GM19467 (cell line): ENCODE results near the gene RYR3.
A peak's percentile ranks its signal among the peaks of the same experiment; 100 is the strongest.

Experiments used
- ATAC-seq: cut with Tn5 transposase; IDR thresholded peaks from one replicate; pipeline ENCODE4 v1.9.1; 2021; ENCODE audit warnings: mild to moderate bottlenecking, moderate library complexity; ENCODE audit not compliant: unreplicated experiment

Gene RYR3

GRCh38 chr15:33860754-33861153 lies 550.0 kb downstream of the RYR3 start:
- no peak for ATAC-seq

DNA sequence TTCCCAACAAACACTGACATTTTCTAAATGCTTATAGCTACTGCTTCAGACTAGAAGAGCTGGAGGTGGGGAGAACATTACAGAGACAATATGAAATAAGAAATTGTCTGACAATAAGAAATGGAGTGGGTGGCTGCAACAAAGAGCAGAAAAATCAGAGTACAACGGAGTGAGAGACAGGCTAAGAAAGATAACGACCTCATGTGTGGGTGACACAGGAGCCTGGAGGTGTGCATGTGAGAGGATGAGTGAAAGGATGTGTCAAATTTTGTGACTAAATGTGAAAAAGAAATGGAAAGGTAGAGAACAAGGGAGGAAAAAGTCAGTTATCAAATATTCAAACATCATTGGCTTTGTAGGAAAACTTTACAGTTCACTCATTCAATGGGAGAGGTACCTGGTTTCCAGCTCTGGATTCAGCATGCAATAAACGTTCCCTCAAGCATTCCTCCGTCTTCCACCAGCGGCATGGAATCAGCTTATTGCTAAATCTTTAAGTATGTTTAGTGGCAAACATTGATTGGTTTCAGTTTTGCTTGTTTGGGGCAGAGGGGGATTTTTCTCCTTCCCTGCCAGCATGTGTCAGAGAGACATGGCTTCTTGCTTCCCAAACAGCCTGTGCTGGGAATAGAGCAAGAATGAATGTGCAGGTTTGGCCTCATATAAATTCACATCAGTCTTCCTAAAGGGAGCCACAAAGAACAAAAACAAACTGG lies 553.8 kb downstream of the RYR3 start:
- no peak for ATAC-seq

DNA sequence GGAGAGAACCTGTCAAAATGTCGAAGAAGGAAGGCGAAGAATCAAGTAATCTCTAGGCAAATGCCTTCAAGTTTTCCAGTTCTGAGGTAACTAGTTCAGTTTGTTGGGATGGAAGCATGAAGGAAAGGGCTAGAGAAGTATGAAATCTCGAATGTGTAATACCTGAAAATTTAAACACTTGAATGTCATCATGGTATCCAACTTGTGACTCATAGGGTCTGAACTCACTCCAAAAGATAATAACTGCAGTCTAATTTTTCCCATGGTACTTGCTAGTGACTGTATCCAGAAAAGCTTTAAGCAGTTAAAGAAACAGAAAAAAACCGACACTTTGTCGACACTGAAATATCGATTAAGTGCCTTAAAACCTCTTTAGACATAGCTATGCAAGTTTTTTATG lies 554.6 kb downstream of the RYR3 start:
- ATAC-seq = no peak

GRCh38 chr15:33866101-33866737 lies 555.5 kb downstream of the RYR3 start:
- no peak for ATAC-seq

DNA sequence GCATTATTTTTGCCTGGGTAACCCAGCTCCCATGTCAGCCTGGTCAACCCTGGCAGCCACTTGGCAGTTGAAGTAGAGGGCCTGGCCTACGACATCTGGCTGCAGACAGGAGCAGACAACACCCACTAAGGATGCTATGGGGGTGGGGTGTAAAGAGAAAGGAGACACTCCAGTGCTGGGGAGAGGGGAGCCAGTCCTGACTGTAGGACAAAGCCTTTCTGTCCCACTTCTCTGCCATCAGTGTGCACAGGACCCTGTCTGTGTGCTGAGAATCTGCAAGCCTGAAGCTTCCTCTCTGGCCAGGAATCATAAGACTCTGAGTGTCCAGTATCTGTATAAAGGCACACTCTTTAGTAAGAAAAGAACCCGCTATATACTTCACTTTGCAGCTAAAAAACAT lies 561.2 kb downstream of the RYR3 start:
- no peak for ATAC-seq

- no peak for ATAC-seq
These were observed 561.8 kb downstream of the RYR3 start for GRCh38 chr15:33872416-33873106.

DNA sequence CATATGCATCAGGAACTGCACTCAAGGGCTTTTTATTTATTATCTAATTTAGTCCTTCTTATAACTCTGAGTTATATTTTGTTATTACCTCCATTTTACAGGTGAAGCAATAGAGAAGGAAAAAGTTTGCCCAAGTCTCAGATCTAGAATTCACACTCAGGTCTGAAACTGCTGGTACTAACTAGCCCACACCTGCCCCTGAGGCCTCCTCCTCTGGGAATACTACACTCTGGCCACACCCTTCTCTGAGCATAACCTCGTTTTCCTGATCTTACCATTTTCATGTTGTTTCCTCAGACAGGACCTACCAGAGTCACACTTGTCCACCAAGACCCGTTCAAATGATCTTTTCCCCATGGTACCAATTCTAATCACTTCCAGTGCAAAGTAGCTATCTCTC lies 563.4 kb downstream of the RYR3 start:
- no peak for ATAC-seq

DNA sequence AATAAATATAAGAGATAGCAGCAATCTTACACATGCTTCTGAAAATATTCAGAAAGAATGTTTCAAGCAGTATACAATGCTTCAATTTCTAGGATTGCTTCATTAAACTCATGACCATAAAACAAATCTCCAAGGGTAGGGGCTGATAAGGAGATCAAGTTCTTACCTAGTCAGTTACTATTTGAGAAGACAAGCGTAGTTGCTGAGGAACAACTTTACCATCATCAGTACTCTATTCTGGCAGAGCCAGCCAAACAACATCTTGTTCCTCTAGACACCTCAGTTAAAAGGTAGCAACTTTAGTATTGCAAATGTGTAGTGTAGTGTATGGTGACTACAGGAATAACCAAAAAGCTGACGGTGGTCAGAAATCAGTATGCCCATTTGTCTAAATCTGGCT lies 572.2 kb downstream of the RYR3 start:
- no peak for ATAC-seq

DNA sequence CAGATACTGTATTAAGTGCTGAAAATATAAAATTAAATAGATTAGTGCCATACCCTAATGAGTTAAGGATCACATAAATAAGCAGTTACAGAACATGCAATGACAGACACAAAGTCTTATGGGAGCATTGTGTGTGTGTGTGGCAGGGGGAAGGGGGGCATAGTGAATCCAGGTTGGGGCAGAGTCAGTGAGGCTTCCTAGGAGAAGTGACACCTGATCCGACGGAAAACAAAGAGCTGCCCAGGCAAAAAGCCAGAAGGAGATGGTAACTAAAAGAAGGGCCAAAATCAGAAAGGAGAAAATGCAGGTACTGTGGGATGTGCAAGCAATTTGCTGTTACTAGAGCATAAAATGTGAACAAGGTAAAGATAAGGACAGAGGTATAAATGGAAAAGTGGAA lies 577.4 kb downstream of the RYR3 start:
- no peak for ATAC-seq

- peak; percentile 65 for ATAC-seq
These were observed 583.4 kb downstream of the RYR3 start for GRCh38 chr15:33894193-33894592.

DNA sequence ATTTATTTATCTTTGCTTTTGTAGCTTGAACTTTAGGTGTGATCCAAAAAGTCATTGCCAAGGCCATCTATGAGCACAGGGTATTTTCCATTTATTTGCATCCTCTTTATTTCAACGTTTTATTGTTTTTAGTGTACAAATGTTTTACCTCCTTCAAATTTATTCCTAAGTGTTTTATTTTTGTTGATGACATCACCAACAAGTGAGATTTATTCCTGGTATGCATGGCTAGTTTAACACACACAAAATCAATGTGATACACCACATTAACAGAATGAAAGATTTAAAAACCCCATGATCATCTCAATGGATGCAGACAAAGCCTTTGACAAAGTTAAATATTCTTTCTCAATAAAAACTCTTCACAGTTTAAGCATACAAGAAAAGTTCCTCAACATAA lies 591.3 kb downstream of the RYR3 start:
- no peak for ATAC-seq

DNA sequence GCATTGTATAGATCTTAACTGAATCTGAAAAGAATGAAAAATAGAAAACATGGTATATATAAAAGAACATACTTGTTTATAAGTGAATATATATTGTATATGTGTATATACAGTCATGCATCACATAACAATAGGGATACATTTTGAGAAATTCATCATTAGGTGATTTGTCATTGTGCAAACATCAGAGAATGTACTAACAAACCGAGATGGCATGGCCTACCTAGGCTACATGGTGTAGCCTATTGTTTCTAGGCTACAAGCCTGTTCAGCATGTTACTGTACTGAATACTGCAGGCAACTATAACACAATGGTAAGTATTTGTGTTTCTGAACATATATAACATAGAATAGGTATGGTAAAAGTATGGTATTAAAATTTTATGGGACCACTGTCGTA lies 592.9 kb downstream of the RYR3 start:
- no peak for ATAC-seq

- ATAC-seq = no peak
These were observed 596.6 kb downstream of the RYR3 start for GRCh38 chr15:33907326-33907725.

DNA sequence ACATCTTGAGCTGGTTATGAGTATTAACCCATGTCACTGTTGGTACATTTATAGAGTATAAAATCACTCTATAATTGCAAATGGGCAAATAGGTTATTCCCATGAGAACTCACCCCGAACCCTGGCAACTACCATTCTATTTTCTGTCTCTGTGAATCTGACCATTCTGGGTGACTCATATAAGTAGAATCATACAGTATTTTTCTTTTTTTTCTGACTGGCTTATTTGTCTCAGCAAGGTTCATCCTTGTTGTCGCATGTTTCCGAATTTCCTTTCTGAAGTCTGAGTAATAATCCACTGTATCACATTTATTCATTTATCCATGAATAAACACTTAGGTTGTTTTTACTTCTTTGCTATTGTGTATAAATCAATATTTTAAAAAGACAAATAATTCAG lies 597.6 kb downstream of the RYR3 start:
- no peak for ATAC-seq

DNA sequence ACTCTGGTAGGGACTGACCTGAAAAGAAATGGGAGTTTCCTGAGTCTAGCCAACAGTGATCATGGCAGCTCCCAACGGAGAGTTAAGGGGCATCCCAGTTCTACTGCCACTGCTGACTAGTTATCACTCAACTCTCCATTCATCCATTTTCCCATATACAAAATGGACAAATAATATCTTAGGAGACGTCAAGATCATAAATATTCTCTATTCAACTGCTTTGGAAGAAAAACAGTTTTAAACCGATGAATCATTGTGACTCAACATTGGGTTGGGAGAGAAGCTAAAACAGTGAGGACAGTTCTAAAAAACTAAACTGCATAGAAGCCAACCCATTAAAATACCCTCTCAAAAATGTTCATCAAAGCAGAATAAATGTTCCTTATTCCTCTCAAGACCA lies 600.0 kb downstream of the RYR3 start:
- ATAC-seq = no peak

- ATAC-seq = no peak
These were observed 601.6 kb downstream of the RYR3 start for GRCh38 chr15:33912326-33912725.

- no peak for ATAC-seq
These were observed 602.7 kb downstream of the RYR3 start for GRCh38 chr15:33913459-33913858.
